T-helper 1 cell (primary cell): ENCODE results near the gene COL23A1.
A peak's percentile ranks its signal among the peaks of the same experiment; 100 is the strongest.
"Not testable (repeated sequence)": the region's sequence is repeated elsewhere in the genome, so short reads cannot be mapped to it uniquely, and the experiment has no call there.

Experiments used
- DNase-seq, 5 donors: peaks; one replicate each; pipeline ENCODE4 v3.0.0-alpha.2; 2012 to 2020

Gene COL23A1

GRCh38 chr5:178234121-178234749 is 356.0 kb downstream of the COL23A1 start:
- no peak for DNase-seq

- no peak for DNase-seq
Observed at GRCh38 chr5:178232920-178233429, 357.2 kb downstream of the COL23A1 start.

GRCh38 chr5:178232124-178232919 is 357.9 kb downstream of the COL23A1 start, which contains the start of gene PHYKPL:
Gene PHYKPL (minus strand): TSS chr5:178232802. CDS start chr5:178232550, 252 bp downstream.
- peak; percentile 38 to 84 (median 49) for DNase-seq

GRCh38 chr5:178231539-178232123 is 358.6 kb downstream of the COL23A1 start:
- no peak for DNase-seq

GRCh38 chr5:178230879-178231538 is 359.2 kb downstream of the COL23A1 start:
- DNase-seq, result no peak

GRCh38 chr5:178229861-178230260 is 360.3 kb downstream of the COL23A1 start:
- DNase-seq, result no peak

- not testable (repeated sequence) for DNase-seq
Observed at GRCh38 chr5:178229111-178229510, 361.1 kb downstream of the COL23A1 start.

- DNase-seq, result no peak
Observed at GRCh38 chr5:178228609-178229008, 361.6 kb downstream of the COL23A1 start.

GRCh38 chr5:178227929-178228328 is 362.3 kb downstream of the COL23A1 start:
- DNase-seq, result no peak

- DNase-seq, result no peak
Observed at GRCh38 chr5:178227138-178227659, 363.0 kb downstream of the COL23A1 start.

- DNase-seq, result no peak
Observed at GRCh38 chr5:178225174-178225573, 365.0 kb downstream of the COL23A1 start.

GRCh38 chr5:178224403-178224802 is 365.8 kb downstream of the COL23A1 start:
- no peak for DNase-seq

- DNase-seq, result no peak
Observed at GRCh38 chr5:178223828-178224335, 366.3 kb downstream of the COL23A1 start.

GRCh38 chr5:178223196-178223773 is 366.9 kb downstream of the COL23A1 start:
- DNase-seq, result no peak

- no peak for DNase-seq
Observed at GRCh38 chr5:178222292-178222691, 367.9 kb downstream of the COL23A1 start.

GRCh38 chr5:178221853-178222252 is 368.3 kb downstream of the COL23A1 start:
- no peak for DNase-seq

- no peak for DNase-seq
Observed at GRCh38 chr5:178221282-178221681, 368.9 kb downstream of the COL23A1 start.

GRCh38 chr5:178218827-178219226 is 371.4 kb downstream of the COL23A1 start:
- DNase-seq, result no peak

GRCh38 chr5:178218237-178218776 is 371.9 kb downstream of the COL23A1 start:
- DNase-seq, result no peak

- no peak for DNase-seq
Observed at GRCh38 chr5:178216779-178217178, 373.4 kb downstream of the COL23A1 start.

GRCh38 chr5:178216088-178216534 is 374.1 kb downstream of the COL23A1 start:
- DNase-seq, result no peak
